IPS-18a (cell line): ENCODE measurements around the gene LRRC8E.

Source experiments
- H3K27ac ChIP-seq: one replicate; pipeline ENCODE4 v1.5.1; 2013; ENCODE audit warnings: low read length
- H3K27me3 ChIP-seq: one replicate; pipeline ENCODE4 v1.6.1; 2013; ENCODE audit warnings: mild to moderate bottlenecking, low read length; ENCODE audit not compliant: control insufficient read depth, insufficient read depth
- H3K36me3 ChIP-seq: one replicate; pipeline ENCODE4 v1.6.1; 2013; ENCODE audit warnings: low read depth, low read length; ENCODE audit not compliant: control insufficient read depth
- H3K4me1 ChIP-seq: one replicate; pipeline ENCODE4 v1.6.1; 2013; ENCODE audit warnings: low read depth, low read length; ENCODE audit not compliant: control insufficient read depth
- H3K4me3 ChIP-seq: one replicate; pipeline ENCODE4 v1.5.1; 2013; ENCODE audit warnings: low read length
- H3K9ac ChIP-seq: one replicate; pipeline ENCODE4 v1.6.1; 2013; ENCODE audit warnings: mild to moderate bottlenecking, low read length, moderate library complexity
- H3K9me3 ChIP-seq: one replicate; pipeline ENCODE4 v1.6.1; 2013; ENCODE audit warnings: low read depth, low read length; ENCODE audit not compliant: control insufficient read depth

LRRC8E gene

DNA sequence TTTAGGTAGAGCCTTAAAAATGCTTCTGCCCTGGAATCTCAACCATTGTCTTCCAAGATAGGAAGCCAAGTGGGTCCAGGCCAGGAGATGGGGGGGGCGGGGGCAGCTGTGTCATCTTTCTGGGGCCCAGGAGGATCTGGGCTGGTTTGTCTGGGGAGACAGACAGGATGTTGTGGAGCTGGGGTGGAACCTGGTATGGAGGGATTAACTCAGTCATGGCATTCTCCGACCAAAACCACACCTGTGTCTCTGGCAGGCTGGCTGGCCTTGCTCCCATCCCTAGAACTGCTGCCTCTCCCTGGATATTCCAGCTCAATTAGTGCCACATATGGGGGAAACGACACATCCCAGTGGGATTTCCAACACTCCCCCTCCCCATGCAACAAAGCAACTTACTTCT is 12.6 kb downstream of the LRRC8E start:
- Histone ChIP-seq H3K27ac (no peak overlapping the region), H3K4me3 (no peak overlapping the region), H3K9ac (no peak overlapping the region), H3K4me1 (peaks cover 13% of the 10 kb centered on the region), H3K9me3 (no peaks in the 10 kb centered on the region), H3K27me3 (no peaks in the 10 kb centered on the region), H3K36me3 (no peaks in the 10 kb centered on the region)

GRCh38 chr19:7901337-7901736 is 13.0 kb downstream of the LRRC8E start:
- no peak overlapping the region for H3K9ac ChIP-seq
- H3K4me1 ChIP-seq = peaks cover 13% of the 10 kb centered on the region
- H3K36me3 ChIP-seq = no peaks in the 10 kb centered on the region
- no peak overlapping the region for H3K4me3 ChIP-seq
- no peak overlapping the region for H3K27ac ChIP-seq
- H3K27me3 ChIP-seq = no peaks in the 10 kb centered on the region
- H3K9me3 ChIP-seq = no peaks in the 10 kb centered on the region

DNA sequence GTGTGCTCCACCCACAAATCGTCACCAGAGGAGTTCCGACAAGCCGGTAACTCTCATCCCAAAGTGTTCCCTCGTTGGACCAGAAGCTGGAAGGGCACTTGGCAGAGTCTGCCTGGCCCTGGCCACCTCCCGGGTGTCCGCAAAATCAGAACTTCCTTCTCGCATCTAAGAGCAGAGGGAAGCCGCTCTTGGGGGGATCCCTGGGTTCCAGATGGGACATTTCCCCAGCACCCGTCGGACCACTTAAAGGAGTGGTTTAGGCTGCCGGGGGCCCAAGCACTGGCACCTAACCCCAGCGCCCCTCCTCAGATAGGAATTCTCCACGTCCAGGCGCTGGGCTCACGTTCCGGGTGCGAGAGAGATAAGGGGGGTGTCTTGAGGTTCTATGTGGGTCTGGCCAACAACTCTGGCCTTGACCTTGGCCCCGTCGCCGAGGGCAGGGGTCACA is 14.5 kb downstream of the LRRC8E start:
- Histone ChIP-seq H3K4me1 (peaks cover 13% of the 10 kb centered on the region), H3K27ac (peak overlapping the region; percentile 38), H3K36me3 (no peaks in the 10 kb centered on the region), H3K4me3 (peak overlapping the region; percentile 78), H3K9ac (peak overlapping the region; percentile 73), H3K27me3 (no peaks in the 10 kb centered on the region), H3K9me3 (no peaks in the 10 kb centered on the region)

GRCh38 chr19:7903244-7904073 is 15.1 kb downstream of the LRRC8E start, which contains the start of gene MAP2K7:
Gene MAP2K7, plus strand, starts transcription at chr19:7903877. Its CDS starts 68 bp downstream, at chr19:7903945.
- peak within 1 kb of the TSS; percentile 38 for H3K27ac ChIP-seq
- peak within 1 kb of the TSS; percentile 73 for H3K9ac ChIP-seq
- no peaks in the 10 kb centered on the region for H3K27me3 ChIP-seq
- no peaks in the 10 kb centered on the region for H3K36me3 ChIP-seq
- H3K4me1 ChIP-seq = peaks cover 13% of the 10 kb centered on the region
- H3K9me3 ChIP-seq = no peaks in the 10 kb centered on the region
- H3K4me3 ChIP-seq = peak within 1 kb of the TSS; percentile 84

- peaks cover 13% of the 10 kb centered on the region for H3K4me1 ChIP-seq
- no peak overlapping the region for H3K27ac ChIP-seq
- H3K9ac ChIP-seq = peak overlapping the region; percentile 52
- H3K9me3 ChIP-seq = no peaks in the 10 kb centered on the region
- H3K4me3 ChIP-seq = peak overlapping the region; percentile 84
- no peaks in the 10 kb centered on the region for H3K27me3 ChIP-seq
- no peaks in the 10 kb centered on the region for H3K36me3 ChIP-seq
These were observed 16.0 kb downstream of the LRRC8E start for GRCh38 chr19:7904074-7905020.

DNA sequence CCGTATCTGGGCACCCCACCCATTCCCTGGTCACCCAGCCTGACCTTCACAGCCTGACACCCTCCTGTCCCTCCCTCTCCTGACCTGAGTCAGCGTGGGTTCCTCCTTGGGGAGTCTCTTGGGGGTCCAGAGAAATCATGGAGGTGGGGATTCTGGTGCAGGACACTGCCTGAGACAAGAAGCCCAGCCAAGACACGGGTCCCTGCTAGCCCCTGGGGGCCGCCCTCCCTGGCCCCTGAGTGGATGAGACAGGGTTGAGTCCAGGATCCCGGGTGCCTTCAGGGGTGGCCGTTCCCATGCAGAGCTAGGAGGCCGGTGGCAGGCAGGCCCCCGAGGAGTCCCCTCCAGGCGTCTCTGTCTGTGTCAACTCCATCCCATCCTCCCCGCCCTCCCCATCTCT is 17.0 kb downstream of the LRRC8E start:
- no peaks in the 10 kb centered on the region for H3K9me3 ChIP-seq
- peaks cover under 1% of the 10 kb centered on the region for H3K36me3 ChIP-seq
- H3K9ac ChIP-seq = no peak overlapping the region
- H3K4me3 ChIP-seq = no peak overlapping the region
- peaks cover 13% of the 10 kb centered on the region for H3K4me1 ChIP-seq
- H3K27me3 ChIP-seq = no peaks in the 10 kb centered on the region
- no peak overlapping the region for H3K27ac ChIP-seq

DNA sequence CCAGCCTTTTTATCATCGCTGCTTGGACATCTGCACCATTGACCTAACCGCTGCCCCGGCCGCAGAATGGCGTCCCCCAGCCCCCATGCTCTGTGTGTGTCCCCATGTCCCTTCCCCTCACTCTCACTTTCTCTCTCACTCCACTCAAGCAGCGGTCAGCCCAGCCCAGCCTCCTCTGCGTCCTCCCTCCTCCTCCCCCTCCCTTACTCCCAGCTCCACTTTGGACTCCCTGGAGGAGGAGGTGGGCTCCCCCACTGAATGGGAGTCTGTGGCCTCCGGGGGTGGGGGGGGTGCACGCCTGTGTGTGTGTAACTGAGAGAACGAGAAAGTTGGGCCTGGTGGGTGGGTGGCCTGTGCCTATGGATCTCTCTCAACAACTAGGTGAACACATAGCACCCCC is 17.5 kb downstream of the LRRC8E start:
- H3K9me3 ChIP-seq = no peaks in the 10 kb centered on the region
- no peak overlapping the region for H3K9ac ChIP-seq

GRCh38 chr19:7907122-7907521 is 18.8 kb downstream of the LRRC8E start:
- Histone ChIP-seq H3K9me3 (no peaks in the 10 kb centered on the region), H3K27ac (no peak overlapping the region), H3K36me3 (peaks cover 16% of the 10 kb centered on the region), H3K4me3 (no peak overlapping the region), H3K4me1 (peaks cover 13% of the 10 kb centered on the region), H3K9ac (no peak overlapping the region), H3K27me3 (no peaks in the 10 kb centered on the region)

More for the DNA sequence above, 17.5 kb downstream of the LRRC8E start:
- Histone ChIP-seq H3K27ac (no peak overlapping the region), H3K4me1 (peaks cover 13% of the 10 kb centered on the region), H3K4me3 (no peak overlapping the region), H3K36me3 (peaks cover 6% of the 10 kb centered on the region), H3K27me3 (no peaks in the 10 kb centered on the region)

DNA sequence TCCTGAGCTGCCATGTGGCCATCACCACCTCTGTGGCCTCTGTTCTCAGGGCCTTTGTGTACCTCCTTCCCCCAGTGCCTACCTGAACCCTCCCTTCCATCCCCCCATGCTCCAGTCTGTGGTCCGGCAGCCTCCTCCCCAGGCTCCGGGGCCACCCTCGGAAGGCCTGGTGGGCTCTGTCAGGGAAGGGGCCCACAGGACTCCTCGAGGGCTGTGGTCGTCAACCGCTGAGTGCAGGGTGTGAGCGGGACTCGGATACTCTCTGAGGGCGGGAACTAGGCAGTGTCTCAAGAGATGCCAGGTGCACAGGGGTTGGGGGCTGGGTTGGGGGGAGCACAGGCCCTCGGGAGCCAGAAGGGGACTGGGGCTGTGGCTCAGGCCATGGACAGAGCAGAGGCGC is 19.2 kb downstream of the LRRC8E start:
- Histone ChIP-seq H3K4me1 (peaks cover 11% of the 10 kb centered on the region), H3K4me3 (no peak overlapping the region), H3K27me3 (no peaks in the 10 kb centered on the region), H3K9ac (no peak overlapping the region), H3K27ac (no peak overlapping the region), H3K9me3 (no peaks in the 10 kb centered on the region), H3K36me3 (peaks cover 16% of the 10 kb centered on the region)

GRCh38 chr19:7908078-7908699 is 19.9 kb downstream of the LRRC8E start:
- Histone ChIP-seq H3K9me3 (no peaks in the 10 kb centered on the region), H3K4me1 (peaks cover 5% of the 10 kb centered on the region), H3K4me3 (no peak overlapping the region), H3K27ac (no peak overlapping the region), H3K27me3 (no peaks in the 10 kb centered on the region), H3K36me3 (peaks cover 16% of the 10 kb centered on the region), H3K9ac (no peak overlapping the region)
